ENCODE data around the gene SH3RF3. TPM values are rescaled to one million over a fixed set of nuclear protein-coding genes. Genes with fewer than 3 reads are reported as not detected.

Gene SH3RF3
- total RNA-seq, 2 experiments from 2014 or later, result 1.9 to 2.3 TPM

DNA sequence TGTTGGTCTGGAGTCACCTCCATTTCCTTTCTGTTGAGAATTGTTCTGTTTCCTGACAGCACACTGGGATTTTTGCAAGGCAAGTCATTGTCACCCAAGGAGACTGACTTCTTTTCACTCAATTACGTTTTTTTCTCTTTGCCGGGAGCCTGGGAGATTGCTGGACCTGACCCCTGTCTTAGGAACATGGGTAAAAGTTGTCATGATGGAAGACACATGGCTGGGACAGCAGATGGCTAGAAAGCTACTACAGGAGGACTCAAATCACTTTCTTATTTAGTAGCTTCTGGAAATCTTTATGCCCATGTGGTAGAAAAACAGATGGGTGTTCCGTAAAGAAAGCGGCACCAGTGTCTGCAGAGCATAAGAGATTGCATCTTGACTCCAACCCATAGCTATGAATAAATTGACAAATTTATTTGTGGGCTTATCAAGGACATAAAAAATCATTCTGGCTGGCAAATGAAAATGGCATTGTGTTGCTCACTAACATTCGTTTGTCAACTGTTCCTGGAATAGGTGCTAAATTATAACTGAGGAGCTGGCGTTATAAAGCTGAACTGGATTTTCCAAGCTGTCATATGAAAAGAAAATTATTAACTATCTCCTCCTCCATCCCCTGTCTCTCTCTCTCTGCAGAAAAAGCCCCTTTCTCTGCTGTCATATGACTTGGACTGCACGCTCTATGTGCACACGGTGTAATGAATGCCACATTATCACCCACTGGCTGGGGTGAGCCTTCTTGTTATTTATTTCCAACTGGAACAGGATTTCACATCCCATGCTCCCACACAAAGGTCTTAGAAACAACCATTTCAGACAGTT lies 159.8 kb downstream of the SH3RF3 start:
- intact Hi-C loops (cut with micrococcal nuclease), result no loop called here
- no peak overlapping the region for H3K27ac Mint-ChIP-seq
- no peak overlapping the region for H3K4me3 Mint-ChIP-seq
- DNase-seq (no peak), ATAC-seq (no peak)
- H3K27me3 Mint-ChIP-seq, result no peaks in the 10 kb centered on the region
- no peaks in the 10 kb centered on the region for H3K9me3 Mint-ChIP-seq
- ChIA-PET CTCF (no interaction called here), POLR2A (no interaction called here)
- TF ChIP-seq, protein P1, sequence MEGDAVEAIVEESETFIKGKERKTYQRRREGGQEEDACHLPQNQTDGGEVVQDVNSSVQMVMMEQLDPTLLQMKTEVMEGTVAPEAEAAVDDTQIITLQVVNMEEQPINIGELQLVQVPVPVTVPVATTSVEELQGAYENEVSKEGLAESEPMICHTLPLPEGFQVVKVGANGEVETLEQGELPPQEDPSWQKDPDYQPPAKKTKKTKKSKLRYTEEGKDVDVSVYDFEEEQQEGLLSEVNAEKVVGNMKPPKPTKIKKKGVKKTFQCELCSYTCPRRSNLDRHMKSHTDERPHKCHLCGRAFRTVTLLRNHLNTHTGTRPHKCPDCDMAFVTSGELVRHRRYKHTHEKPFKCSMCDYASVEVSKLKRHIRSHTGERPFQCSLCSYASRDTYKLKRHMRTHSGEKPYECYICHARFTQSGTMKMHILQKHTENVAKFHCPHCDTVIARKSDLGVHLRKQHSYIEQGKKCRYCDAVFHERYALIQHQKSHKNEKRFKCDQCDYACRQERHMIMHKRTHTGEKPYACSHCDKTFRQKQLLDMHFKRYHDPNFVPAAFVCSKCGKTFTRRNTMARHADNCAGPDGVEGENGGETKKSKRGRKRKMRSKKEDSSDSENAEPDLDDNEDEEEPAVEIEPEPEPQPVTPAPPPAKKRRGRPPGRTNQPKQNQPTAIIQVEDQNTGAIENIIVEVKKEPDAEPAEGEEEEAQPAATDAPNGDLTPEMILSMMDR (IDR thresholded peaks at IDR 0.05), result no peak
- no peaks in the 10 kb centered on the region for H3K36me3 Mint-ChIP-seq (ENCODE audit: low read depth)
- H3K4me1 Mint-ChIP-seq (ENCODE audit: low read depth), result no peaks in the 10 kb centered on the region

DNA sequence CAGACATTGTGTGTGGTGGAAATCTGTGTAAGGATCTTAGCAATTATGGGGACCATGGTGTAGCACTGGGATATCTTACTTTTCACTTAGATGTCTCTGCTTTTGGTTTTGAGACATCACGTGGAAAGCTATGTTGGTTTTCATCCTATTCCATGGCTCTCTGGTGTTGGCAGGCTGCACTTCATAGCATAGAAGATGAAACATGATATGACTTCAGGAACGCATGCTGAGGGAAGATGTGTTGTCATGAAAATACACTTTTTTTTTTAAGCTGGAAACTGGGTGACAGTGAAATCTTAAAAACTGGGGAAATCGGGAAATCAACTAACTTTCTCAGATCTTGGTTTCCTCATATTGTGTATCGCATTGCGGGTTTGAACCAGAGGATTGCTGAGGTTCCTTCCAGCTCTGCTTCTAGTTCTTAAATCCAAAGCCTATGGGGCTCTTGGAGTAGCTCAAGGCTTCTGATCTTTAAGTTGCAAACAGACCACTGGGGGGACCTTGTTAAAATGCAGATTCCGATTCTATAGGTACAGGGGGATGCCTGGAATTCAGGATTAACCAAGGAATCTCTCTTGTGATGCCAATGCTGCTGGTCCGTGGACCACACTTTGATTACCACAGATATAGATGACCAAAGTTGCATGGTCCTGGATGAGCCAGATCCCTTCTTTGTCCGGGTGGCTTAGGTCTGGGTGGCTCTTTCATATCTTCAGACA lies 160.7 kb downstream of the SH3RF3 start:
- Mint-ChIP-seq H3K27ac (no peak overlapping the region), H3K4me3 (no peak overlapping the region), H3K36me3 (ENCODE audit: low read depth) (no peaks in the 10 kb centered on the region), H3K9me3 (no peaks in the 10 kb centered on the region), H3K4me1 (ENCODE audit: low read depth) (no peaks in the 10 kb centered on the region), H3K27me3 (no peaks in the 10 kb centered on the region)
- ATAC-seq (no peak), DNase-seq (no peak)
- intact Hi-C loops (cut with micrococcal nuclease), result no loop called here
- ChIA-PET CTCF (no interaction called here), POLR2A (interaction anchor here (0.6 kb wide), 1 partner anchor 321 kb away, joined by 3 read pairs; no protein-coding TSS in a partner anchor)
- TF ChIP-seq, protein P1 (IDR thresholded peaks at IDR 0.05), result no peak

DNA sequence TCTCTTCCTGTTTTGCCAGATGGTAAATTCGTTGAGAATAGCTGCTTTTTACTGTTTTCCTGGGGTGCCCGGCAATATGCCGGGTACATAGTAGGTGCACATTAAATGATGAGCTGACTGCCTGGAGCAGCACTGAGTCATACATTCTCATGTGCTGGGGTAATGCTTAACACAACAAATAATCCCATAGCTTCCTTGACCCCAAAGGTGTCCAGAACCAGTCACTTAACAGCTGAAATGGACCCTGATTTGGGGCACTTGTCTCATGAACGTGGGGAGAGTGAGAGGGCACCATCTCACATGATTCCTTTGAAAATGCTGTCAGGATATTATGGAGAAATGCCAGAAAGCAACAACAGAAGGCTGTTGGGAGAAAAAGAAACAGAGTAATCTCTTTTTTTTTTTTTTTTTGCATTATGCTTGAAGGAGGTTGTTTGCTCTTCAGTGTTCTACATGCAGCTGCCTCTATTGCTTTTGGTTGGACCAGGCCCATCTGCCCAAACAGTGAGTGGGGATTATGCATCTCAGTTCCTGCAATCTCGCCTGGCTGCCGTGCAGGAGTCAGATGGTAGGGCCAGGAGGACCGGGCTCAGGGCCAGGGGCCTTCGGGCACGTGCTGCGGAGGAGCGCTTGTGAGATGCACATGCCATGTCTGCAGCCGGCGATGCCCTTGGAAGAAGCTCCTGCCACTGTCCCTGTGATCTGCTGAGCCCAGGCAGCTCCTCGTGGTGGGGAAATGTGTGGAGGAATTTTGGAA lies 162.1 kb downstream of the SH3RF3 start:
- ATAC-seq (no peak), DNase-seq (no peak)
- CTCF ChIA-PET, result interaction anchor here (2.1 kb wide), 1 partner anchor 219 kb away, joined by 4 read pairs; no protein-coding TSS in a partner anchor
- no peaks in the 10 kb centered on the region for H3K4me1 Mint-ChIP-seq (ENCODE audit: low read depth)
- POLR2A ChIA-PET, result no interaction called here
- TF ChIP-seq, protein P1 (IDR thresholded peaks at IDR 0.05), result no peak
- intact Hi-C loops (cut with micrococcal nuclease), result no loop called here
- H3K27me3 Mint-ChIP-seq, result no peaks in the 10 kb centered on the region
- no peak overlapping the region for H3K4me3 Mint-ChIP-seq
- no peak overlapping the region for H3K27ac Mint-ChIP-seq
- no peaks in the 10 kb centered on the region for H3K36me3 Mint-ChIP-seq (ENCODE audit: low read depth)
- no peaks in the 10 kb centered on the region for H3K9me3 Mint-ChIP-seq

DNA sequence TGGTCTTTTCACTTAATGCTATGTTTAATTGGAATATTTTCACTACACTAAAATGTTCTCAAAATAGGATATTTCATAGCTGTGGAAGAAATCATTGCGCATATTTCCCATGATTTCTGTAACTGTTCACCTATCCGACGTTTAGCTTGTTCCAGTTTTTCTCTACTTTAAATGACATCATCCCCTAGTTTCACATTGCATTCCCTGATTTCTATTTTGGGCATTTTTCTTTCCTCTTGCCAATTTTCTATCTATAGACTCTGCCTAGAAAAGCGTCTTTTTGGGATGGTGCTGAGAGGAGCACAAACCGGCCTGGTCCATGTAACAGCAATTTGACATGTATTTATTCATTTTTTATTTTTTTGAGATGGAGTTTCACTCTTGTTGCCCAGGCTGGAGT lies 163.4 kb downstream of the SH3RF3 start:
- no peak for ATAC-seq
- Mint-ChIP-seq H3K36me3 (ENCODE audit: low read depth) (no peaks in the 10 kb centered on the region), H3K4me1 (ENCODE audit: low read depth) (no peaks in the 10 kb centered on the region), H3K4me3 (no peak overlapping the region), H3K27me3 (no peaks in the 10 kb centered on the region), H3K27ac (no peak overlapping the region), H3K9me3 (no peaks in the 10 kb centered on the region)
- TF ChIP-seq, protein P1 (IDR thresholded peaks at IDR 0.05), result no peak
- intact Hi-C loops (cut with micrococcal nuclease), result no loop called here
- ChIA-PET CTCF (interaction anchor here (2.1 kb wide), 1 partner anchor 218 kb away, joined by 4 read pairs; no protein-coding TSS in a partner anchor), POLR2A (no interaction called here)
- DNase-seq, result no peak

Measured in activated CD8-positive, alpha-beta T cell treated with anti-CD3 and anti-CD28 coated beads for 36 hours (primary cell).